Measurements from ENCODE around the gene TOR1AIP1. TPM values are rescaled to one million over a fixed set of nuclear protein-coding genes. Genes with fewer than 3 reads are reported as not detected.

TOR1AIP1 gene
- total RNA-seq, 2 experiments from 2014 or later: 54.6 to 56.5 TPM

Other genes starting within 250 kb of the TOR1AIP1 start
- gene FAM163A, start 139.0 kb upstream of the TOR1AIP1 start, total RNA-seq: not detected
- 10 to 100 TPM; 57.1 to 59.0 TPM for gene TOR1AIP2, start 4.5 kb upstream of the TOR1AIP1 start, total RNA-seq
- gene CEP350, start 72.5 kb downstream of the TOR1AIP1 start, total RNA-seq: 10 to 100 TPM; 34.4 to 37.6 TPM